ENCODE measurements around the gene SIK2. TPM values are rescaled to one million over a fixed set of nuclear protein-coding genes. Genes with fewer than 3 reads are reported as not detected.

Gene SIK2
- total RNA-seq, 1 donor from 2014 or later, result 16.3 TPM

GRCh38 chr11:111589114-111589513 lies 13.1 kb upstream of the SIK2 start:
- Histone ChIP-seq H3K4me3 (no peak overlapping the region), H3K27ac (replicated peaks) (no peak overlapping the region), H3K36me3 (no peaks in the 10 kb centered on the region), H3K4me1 (no peaks in the 10 kb centered on the region), H3K27me3 (ENCODE audit: low read depth) (no peaks in the 10 kb centered on the region), H3K9me3 (replicated peaks) (peaks cover 5% of the 10 kb centered on the region)
- intact Hi-C loops (cut with micrococcal nuclease), result loop anchor here (5.0 kb wide), 2 partner anchors 188 to 253 kb away; no protein-coding TSS in a partner anchor
- no peak for TF ChIP-seq CTCF (IDR thresholded peaks at IDR 0.05; ENCODE audit: borderline replicate concordance)
- no peak for DNase-seq

GRCh38 chr11:111589886-111590499 lies 12.3 kb upstream of the SIK2 start:
- Histone ChIP-seq H3K9me3 (replicated peaks) (peaks cover 5% of the 10 kb centered on the region), H3K27me3 (ENCODE audit: low read depth) (no peaks in the 10 kb centered on the region), H3K4me3 (no peak overlapping the region), H3K36me3 (no peaks in the 10 kb centered on the region), H3K4me1 (no peaks in the 10 kb centered on the region), H3K27ac (replicated peaks) (no peak overlapping the region)
- TF ChIP-seq CTCF (IDR thresholded peaks at IDR 0.05; ENCODE audit: borderline replicate concordance), result no peak
- intact Hi-C loops (cut with micrococcal nuclease), result loop anchor here (5.0 kb wide), 2 partner anchors 187 to 252 kb away; no protein-coding TSS in a partner anchor
- DNase-seq, result no peak

- no peak for DNase-seq
- TF ChIP-seq CTCF (IDR thresholded peaks at IDR 0.05; ENCODE audit: borderline replicate concordance), result no peak
These were observed 10.9 kb upstream of the SIK2 start for GRCh38 chr11:111591187-111591960.

GRCh38 chr11:111592491-111592890 lies 9.8 kb upstream of the SIK2 start:
- TF ChIP-seq CTCF (IDR thresholded peaks at IDR 0.05; ENCODE audit: borderline replicate concordance), result no peak
- H3K4me1 ChIP-seq, result peaks cover under 1% of the 10 kb centered on the region
- intact Hi-C loops (cut with micrococcal nuclease), result no loop called here
- peaks cover 5% of the 10 kb centered on the region for H3K9me3 ChIP-seq (replicated peaks)
- H3K36me3 ChIP-seq, result no peaks in the 10 kb centered on the region
- no peak for DNase-seq
- H3K27me3 ChIP-seq (ENCODE audit: low read depth), result no peaks in the 10 kb centered on the region
- H3K4me3 ChIP-seq, result no peak overlapping the region
- no peak overlapping the region for H3K27ac ChIP-seq (replicated peaks)

More at GRCh38 chr11:111591187-111591960, 10.9 kb upstream of the SIK2 start:
- Histone ChIP-seq H3K4me3 (no peak overlapping the region), H3K9me3 (replicated peaks) (peaks cover 5% of the 10 kb centered on the region), H3K27ac (replicated peaks) (no peak overlapping the region), H3K27me3 (ENCODE audit: low read depth) (no peaks in the 10 kb centered on the region), H3K4me1 (no peaks in the 10 kb centered on the region), H3K36me3 (no peaks in the 10 kb centered on the region)
- intact Hi-C loops (cut with micrococcal nuclease), result no loop called here

DNA sequence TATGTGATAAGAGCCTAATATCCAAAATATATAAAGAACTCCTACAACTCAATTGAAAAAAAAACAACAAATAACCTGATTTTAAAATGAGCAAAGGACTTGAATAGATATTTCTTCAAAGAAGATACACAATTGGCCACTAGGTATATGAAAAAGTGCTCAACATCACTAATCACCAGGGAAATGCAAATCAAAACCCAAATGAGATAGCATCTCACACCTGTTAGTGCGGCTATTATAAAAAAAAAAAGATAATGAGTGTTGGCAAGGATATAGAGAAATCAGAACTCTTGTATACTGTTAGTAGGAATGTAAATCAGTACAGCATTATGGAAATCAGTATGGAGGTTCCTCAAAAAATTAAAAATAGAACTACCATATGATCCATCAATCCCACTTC lies 5.9 kb upstream of the SIK2 start:
- no peak for TF ChIP-seq CTCF (IDR thresholded peaks at IDR 0.05; ENCODE audit: borderline replicate concordance)
- no peak overlapping the region for H3K27ac ChIP-seq (replicated peaks)
- no peak overlapping the region for H3K4me3 ChIP-seq
- no peak for DNase-seq
- intact Hi-C loops (cut with micrococcal nuclease), result no loop called here
- H3K27me3 ChIP-seq (ENCODE audit: low read depth), result no peaks in the 10 kb centered on the region
- H3K4me1 ChIP-seq, result peaks cover 10% of the 10 kb centered on the region
- H3K36me3 ChIP-seq, result no peaks in the 10 kb centered on the region
- H3K9me3 ChIP-seq (replicated peaks), result no peaks in the 10 kb centered on the region
